Colonic mucosa (tissue), 4 donors: ENCODE data around the gene ST3GAL3. TPM values are rescaled to one million over a fixed set of nuclear protein-coding genes. Genes with fewer than 3 reads are reported as not detected.

ENCODE experiments used
- DNase-seq: peaks from one replicate; pipeline ENCODE4 v3.0.0-alpha.2; 2020
- H3K27ac ChIP-seq: fragments of 200-600 bp; one replicate; pipeline ENCODE4 v1.8.0; 2021
- H3K27me3 ChIP-seq: fragments of 200-600 bp; one replicate; pipeline ENCODE4 v1.8.0; 2021
- H3K36me3 ChIP-seq: fragments of 200-600 bp; one replicate; pipeline ENCODE4 v1.8.0; 2021
- H3K4me1 ChIP-seq: fragments of 200-600 bp; one replicate; pipeline ENCODE4 v1.8.0; 2021; ENCODE audit warnings: mild to moderate bottlenecking
- H3K4me3 ChIP-seq: fragments of 200-600 bp; one replicate; pipeline ENCODE4 v1.8.0; 2021
- H3K9ac ChIP-seq, 2 donors: one replicate each; pipeline ENCODE4 v1.7.0; 2013; ENCODE audit warnings: control low read depth in 2 of 2, low read depth in 2 of 2, low read length in 2 of 2
- H3K9me3 ChIP-seq: fragments of 200-600 bp; one replicate; pipeline ENCODE4 v1.8.0; 2021
- intact Hi-C: fragments of 100-400 bp; cut with DNase I; formaldehyde crosslinking; loops from one replicate; pipeline ENCODE4 v1.14.1; 2022
- total RNA-seq, 2 donors: library from RNA; stranded (reverse); fragmentation: NEBNext Ultra II Directional in 1 of 2; extraction: Animal tissue kit (Norgen Biotek cat#: 25700) in 1 of 2; gene quantifications; one replicate each; pipeline ENCODE4 v1.2.1, GENCODE V29; 2021
- TF ChIP-seq, protein P1 (sequence below): fragments of 200-600 bp; IDR thresholded peaks from one replicate; pipeline ENCODE4 v1.8.0; 2022; ENCODE audit warnings: antibody characterized with exemption, mild to moderate bottlenecking
- donor health status: healthy.
- donor health status: DM: no; HTN: no; CAD: no.
- donor health status: DM: no; HTN: no; CAD: no.

The ST3GAL3 gene
- total RNA-seq, 2 donors from 2014 or later: 5.1 to 6.0 TPM

DNA sequence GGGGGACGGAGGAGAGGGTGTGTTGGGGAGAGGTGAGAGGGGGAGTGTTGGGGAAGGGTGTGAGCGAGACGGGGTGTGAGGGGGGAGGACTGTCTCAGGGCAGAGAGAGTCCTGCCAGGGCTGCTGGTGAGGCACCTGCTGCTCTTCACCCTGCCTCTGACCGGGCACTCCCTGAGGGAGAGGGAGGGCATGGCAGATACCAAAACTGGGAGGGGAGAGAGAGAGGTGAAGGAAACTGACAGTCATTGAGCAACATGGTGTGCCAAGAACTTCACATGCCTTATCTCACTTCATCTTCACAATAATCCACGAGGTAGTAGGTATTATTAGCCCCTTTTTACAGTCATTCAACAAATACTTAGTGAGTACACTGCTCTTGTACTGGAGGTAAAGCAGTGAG is 164.9 kb downstream of the ST3GAL3 start:
- intact Hi-C loops: no loop called here
- Histone ChIP-seq H3K36me3 (no peaks in the 10 kb centered on the region), H3K4me3 (no peak overlapping the region), H3K4me1 (no peaks in the 10 kb centered on the region), H3K27ac (no peak overlapping the region), H3K27me3 (no peaks in the 10 kb centered on the region), H3K9ac (no peak overlapping the region), H3K9me3 (no peaks in the 10 kb centered on the region)
- DNase-seq: no peak
- TF ChIP-seq, protein P1, sequence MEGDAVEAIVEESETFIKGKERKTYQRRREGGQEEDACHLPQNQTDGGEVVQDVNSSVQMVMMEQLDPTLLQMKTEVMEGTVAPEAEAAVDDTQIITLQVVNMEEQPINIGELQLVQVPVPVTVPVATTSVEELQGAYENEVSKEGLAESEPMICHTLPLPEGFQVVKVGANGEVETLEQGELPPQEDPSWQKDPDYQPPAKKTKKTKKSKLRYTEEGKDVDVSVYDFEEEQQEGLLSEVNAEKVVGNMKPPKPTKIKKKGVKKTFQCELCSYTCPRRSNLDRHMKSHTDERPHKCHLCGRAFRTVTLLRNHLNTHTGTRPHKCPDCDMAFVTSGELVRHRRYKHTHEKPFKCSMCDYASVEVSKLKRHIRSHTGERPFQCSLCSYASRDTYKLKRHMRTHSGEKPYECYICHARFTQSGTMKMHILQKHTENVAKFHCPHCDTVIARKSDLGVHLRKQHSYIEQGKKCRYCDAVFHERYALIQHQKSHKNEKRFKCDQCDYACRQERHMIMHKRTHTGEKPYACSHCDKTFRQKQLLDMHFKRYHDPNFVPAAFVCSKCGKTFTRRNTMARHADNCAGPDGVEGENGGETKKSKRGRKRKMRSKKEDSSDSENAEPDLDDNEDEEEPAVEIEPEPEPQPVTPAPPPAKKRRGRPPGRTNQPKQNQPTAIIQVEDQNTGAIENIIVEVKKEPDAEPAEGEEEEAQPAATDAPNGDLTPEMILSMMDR: no peak

DNA sequence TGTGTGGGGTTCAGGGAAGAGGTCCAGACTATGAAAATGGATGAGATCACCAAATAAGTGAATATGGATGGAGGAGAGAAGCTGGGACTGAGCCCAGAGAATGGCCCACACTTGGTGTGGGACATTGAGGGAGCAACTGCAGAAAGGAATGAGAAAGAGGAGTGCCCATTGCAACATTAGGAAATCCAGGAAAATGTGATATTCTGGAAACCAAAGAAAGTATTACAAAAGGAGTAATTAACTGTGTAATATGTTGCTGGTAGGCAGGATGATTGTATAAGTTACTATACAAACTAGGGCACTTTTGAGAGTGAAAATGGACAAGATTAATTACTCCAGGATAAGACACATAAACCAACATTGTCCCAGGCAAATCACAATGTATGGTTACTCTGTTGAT is 166.5 kb downstream of the ST3GAL3 start:
- intact Hi-C loops: no loop called here

DNA sequence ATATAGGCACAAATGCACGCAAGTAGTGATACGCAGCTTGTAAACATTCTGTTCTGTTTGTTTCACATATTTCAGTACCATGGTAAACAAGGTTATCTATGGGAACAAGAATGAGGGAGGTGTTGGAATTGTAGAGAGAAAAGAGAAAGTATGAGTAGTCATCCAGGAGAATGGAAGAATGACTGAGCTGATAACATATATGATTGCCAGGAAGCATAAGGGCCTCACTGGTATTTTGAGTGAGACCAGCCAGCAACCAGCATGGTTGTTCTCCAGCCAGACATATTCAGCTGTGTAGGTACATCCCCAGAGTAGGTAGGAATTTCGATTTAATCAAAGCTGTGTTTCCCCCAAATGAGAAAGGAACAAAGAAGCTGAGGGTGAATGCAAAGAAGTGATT is 167.4 kb downstream of the ST3GAL3 start:
- no peak overlapping the region for H3K27ac ChIP-seq
- H3K36me3 ChIP-seq: no peaks in the 10 kb centered on the region
- no peak for DNase-seq
- no peak overlapping the region for H3K4me3 ChIP-seq
- H3K4me1 ChIP-seq: no peaks in the 10 kb centered on the region
- H3K27me3 ChIP-seq: no peaks in the 10 kb centered on the region
- TF ChIP-seq, protein P1: no peak
- H3K9ac ChIP-seq: no peak overlapping the region
- H3K9me3 ChIP-seq: no peaks in the 10 kb centered on the region
- intact Hi-C loops: no loop called here

More for the DNA sequence above, 166.5 kb downstream of the ST3GAL3 start:
- no peak overlapping the region for H3K9ac ChIP-seq
- no peak overlapping the region for H3K27ac ChIP-seq
- DNase-seq: no peak
- H3K36me3 ChIP-seq: no peaks in the 10 kb centered on the region
- H3K4me1 ChIP-seq: no peaks in the 10 kb centered on the region
- no peak overlapping the region for H3K4me3 ChIP-seq
- no peaks in the 10 kb centered on the region for H3K27me3 ChIP-seq
- H3K9me3 ChIP-seq: no peaks in the 10 kb centered on the region
- TF ChIP-seq, protein P1: no peak

DNA sequence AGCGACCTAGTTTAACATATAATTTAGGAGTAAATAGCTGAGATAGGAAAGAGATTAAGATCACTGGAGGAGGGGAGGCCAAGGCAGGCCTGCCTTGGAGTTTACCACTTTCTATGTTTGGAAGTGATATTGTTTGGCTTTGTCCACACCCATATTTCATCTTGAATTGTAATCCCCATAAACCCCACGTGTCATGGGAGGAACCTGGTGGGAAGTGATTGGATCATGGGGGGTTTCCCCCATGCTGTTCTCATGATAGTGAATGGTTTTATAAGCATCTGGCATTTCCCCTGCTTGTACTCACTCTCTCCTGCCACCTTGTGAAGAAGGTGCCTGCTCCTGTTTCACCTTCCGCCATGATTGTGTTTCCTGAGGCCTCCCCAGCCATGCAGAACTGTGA is 168.0 kb downstream of the ST3GAL3 start:
- Histone ChIP-seq H3K9ac (no peak overlapping the region), H3K4me3 (no peak overlapping the region), H3K9me3 (no peaks in the 10 kb centered on the region), H3K36me3 (no peaks in the 10 kb centered on the region), H3K4me1 (no peaks in the 10 kb centered on the region), H3K27ac (no peak overlapping the region), H3K27me3 (no peaks in the 10 kb centered on the region)
- TF ChIP-seq, protein P1: no peak
- intact Hi-C loops: no loop called here
- DNase-seq: no peak

DNA sequence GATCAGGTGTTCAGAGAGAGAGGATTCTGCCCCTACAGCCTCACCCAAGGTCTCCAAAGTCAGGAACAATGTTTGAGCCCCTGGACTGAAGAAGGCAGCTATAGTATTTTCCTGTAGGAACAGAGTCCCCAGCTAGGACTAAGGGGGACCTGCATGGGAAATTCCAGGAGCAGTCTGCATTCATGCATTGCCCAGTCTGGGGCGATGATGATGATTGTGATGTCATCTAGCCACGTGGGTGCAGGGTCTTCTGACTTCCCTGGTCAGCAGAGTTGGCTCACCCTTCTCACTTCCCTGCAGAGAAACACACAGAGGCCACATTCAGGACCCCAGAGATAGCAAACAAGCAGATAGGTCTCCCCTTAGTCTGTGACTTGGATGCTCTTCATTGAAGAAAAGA is 169.8 kb downstream of the ST3GAL3 start:
- Histone ChIP-seq H3K9ac (no peak overlapping the region), H3K27ac (no peak overlapping the region), H3K36me3 (no peaks in the 10 kb centered on the region), H3K4me1 (no peaks in the 10 kb centered on the region), H3K27me3 (no peaks in the 10 kb centered on the region), H3K4me3 (no peak overlapping the region), H3K9me3 (no peaks in the 10 kb centered on the region)
- no peak for DNase-seq
- TF ChIP-seq, protein P1: no peak
- intact Hi-C loops: no loop called here

DNA sequence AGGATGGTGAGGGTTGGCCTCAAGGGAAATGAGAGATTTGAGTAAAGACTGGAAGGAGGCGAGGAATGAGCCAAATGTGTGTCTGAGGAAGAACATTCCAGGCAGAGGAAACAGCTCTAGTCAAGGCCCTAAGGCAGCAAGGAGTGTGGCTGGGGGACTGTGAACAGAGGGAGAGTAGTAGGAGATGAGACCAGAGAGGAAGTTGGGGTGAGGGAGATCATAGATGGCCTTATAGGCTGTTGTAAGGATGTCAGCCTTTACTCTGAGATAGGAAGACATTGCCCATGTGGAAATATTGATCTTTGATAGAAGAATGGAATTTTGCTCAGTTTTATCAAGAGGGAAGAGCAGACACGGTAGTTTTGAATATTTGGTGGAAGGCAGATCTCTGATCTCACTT is 171.1 kb downstream of the ST3GAL3 start:
- DNase-seq: no peak

More for the DNA sequence above, 171.1 kb downstream of the ST3GAL3 start:
- peaks cover 4% of the 10 kb centered on the region for H3K4me1 ChIP-seq
- H3K27ac ChIP-seq: no peak overlapping the region
- H3K27me3 ChIP-seq: no peaks in the 10 kb centered on the region
- no peak overlapping the region for H3K9ac ChIP-seq
- H3K9me3 ChIP-seq: no peaks in the 10 kb centered on the region
- no peaks in the 10 kb centered on the region for H3K36me3 ChIP-seq
- intact Hi-C loops: no loop called here
- TF ChIP-seq, protein P1: no peak
- H3K4me3 ChIP-seq: no peak overlapping the region
